ENCODE measurements around the gene RELN.

GRCh38 chr7:103715376-103716120 lies 273.9 kb downstream of the RELN start:
- TF ChIP-seq, protein P1, sequence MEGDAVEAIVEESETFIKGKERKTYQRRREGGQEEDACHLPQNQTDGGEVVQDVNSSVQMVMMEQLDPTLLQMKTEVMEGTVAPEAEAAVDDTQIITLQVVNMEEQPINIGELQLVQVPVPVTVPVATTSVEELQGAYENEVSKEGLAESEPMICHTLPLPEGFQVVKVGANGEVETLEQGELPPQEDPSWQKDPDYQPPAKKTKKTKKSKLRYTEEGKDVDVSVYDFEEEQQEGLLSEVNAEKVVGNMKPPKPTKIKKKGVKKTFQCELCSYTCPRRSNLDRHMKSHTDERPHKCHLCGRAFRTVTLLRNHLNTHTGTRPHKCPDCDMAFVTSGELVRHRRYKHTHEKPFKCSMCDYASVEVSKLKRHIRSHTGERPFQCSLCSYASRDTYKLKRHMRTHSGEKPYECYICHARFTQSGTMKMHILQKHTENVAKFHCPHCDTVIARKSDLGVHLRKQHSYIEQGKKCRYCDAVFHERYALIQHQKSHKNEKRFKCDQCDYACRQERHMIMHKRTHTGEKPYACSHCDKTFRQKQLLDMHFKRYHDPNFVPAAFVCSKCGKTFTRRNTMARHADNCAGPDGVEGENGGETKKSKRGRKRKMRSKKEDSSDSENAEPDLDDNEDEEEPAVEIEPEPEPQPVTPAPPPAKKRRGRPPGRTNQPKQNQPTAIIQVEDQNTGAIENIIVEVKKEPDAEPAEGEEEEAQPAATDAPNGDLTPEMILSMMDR (IDR thresholded peaks at IDR 0.05) = no peak
- TF ChIP-seq POLR2A (IDR thresholded peaks at IDR 0.05) (no peak), POLR2AphosphoS5 (IDR thresholded peaks at IDR 0.05; ENCODE audit: insufficient read depth in 1 of 2, low read depth in 1 of 2) (no peak)
